PC-3 (cell line): ENCODE results near the gene TMED8. TPM values are rescaled to one million over a fixed set of nuclear protein-coding genes. Genes with fewer than 3 reads are reported as not detected.

Source experiments
- ATAC-seq: fragments of 200-7000 bp; cut with Tn5 transposase; 2 replicates; pipeline ENCODE4 v1.9.1; 2020; ENCODE audit warnings: mild to moderate bottlenecking, moderate library complexity
- BruUV-seq: library from RNA; stranded (reverse); fragments of 400-500 nt; replicated peaks from 2 replicates; lab custom pipeline; 2021; lab: Mats Ljungman, UMichigan
- CTCF ChIA-PET: fragments of 300-600 bp; sonication (Branson Sonifier 250); formaldehyde crosslinking; loops from one replicate; lab custom pipeline; 2022; ENCODE audit warnings: antibody characterized with exemption; lab: Charles Lee
- POLR2A ChIA-PET: fragments of 300-600 bp; sonication (Branson Sonifier 250); formaldehyde crosslinking; loops from one replicate; lab custom pipeline; 2022; ENCODE audit warnings: antibody characterized with exemption; ENCODE audit not compliant: unreplicated experiment; lab: Charles Lee
- DNase-seq: peaks from one replicate; pipeline ENCODE4 v3.0.0-alpha.2; 2015
- H2AFZ ChIP-seq: fragments of 300-600 bp; sonication (generic); 2 replicates; pipeline ENCODE4 v1.6.0; 2016; ENCODE audit warnings: antibody characterized with exemption, low read length
- H3F3A ChIP-seq: fragments of 300-600 bp; sonication (generic); one replicate; pipeline ENCODE4 v1.6.0; 2017; ENCODE audit warnings: antibody characterized with exemption, low read length, control low read depth, mild to moderate bottlenecking; ENCODE audit not compliant: unreplicated experiment
- H3K27ac ChIP-seq: fragments of 300-600 bp; sonication (generic); 2 replicates; pipeline ENCODE4 v1.5.1; 2016; ENCODE audit warnings: mild to moderate bottlenecking, low read length
- H3K27me3 ChIP-seq: fragments of 300-600 bp; sonication (generic); 2 replicates; pipeline ENCODE4 v1.6.1; 2016; ENCODE audit warnings: low read length, mixed read lengths
- H3K36me3 ChIP-seq: fragments of 300-600 bp; sonication (generic); 2 replicates; pipeline ENCODE4 v1.6.1; 2016; ENCODE audit warnings: low read depth, mixed run types, low read length, mixed read lengths
- H3K4me1 ChIP-seq: fragments of 300-600 bp; sonication (generic); 2 replicates; pipeline ENCODE4 v1.5.1; 2016; ENCODE audit warnings: low read length; ENCODE audit not compliant: insufficient read depth
- H3K4me2 ChIP-seq: fragments of 300-600 bp; sonication (generic); 2 replicates; pipeline ENCODE4 v1.6.0; 2016; ENCODE audit warnings: low read length
- H3K4me3 ChIP-seq: fragments of 300-600 bp; sonication (generic); 2 replicates; pipeline ENCODE4 v1.5.1; 2016; ENCODE audit warnings: mild to moderate bottlenecking, low read length, mixed read lengths
- H3K79me2 ChIP-seq: fragments of 300-600 bp; sonication (generic); 2 replicates; pipeline ENCODE4 v1.6.1; 2017; ENCODE audit warnings: low read length, mixed read lengths
- H3K9ac ChIP-seq: fragments of 300-600 bp; sonication (generic); 2 replicates; pipeline ENCODE4 v1.6.0; 2016; ENCODE audit warnings: mild to moderate bottlenecking, low read length
- H3K9me2 ChIP-seq: fragments of 300-600 bp; sonication (generic); replicated peaks from 2 replicates; pipeline ENCODE4 v1.6.1; 2016; ENCODE audit warnings: mixed run types, low read length, mixed read lengths
- H3K9me3 ChIP-seq: fragments of 300-600 bp; sonication (generic); 2 replicates; pipeline ENCODE4 v1.6.1; 2016; ENCODE audit warnings: low read length, mixed read lengths
- H4K20me1 ChIP-seq: fragments of 300-600 bp; sonication (generic); 2 replicates; pipeline ENCODE4 v1.6.1; 2016; ENCODE audit warnings: low read length, mixed read lengths
- CTCF ChIP-seq: fragments of 300-600 bp; sonication (generic); conservative IDR thresholded peaks from 2 replicates; pipeline ENCODE4 v1.5.1; 2017; ENCODE audit warnings: antibody characterized with exemption, low read depth, mild to moderate bottlenecking, low read length
- EZH2 ChIP-seq: fragments of 300-600 bp; sonication (generic); IDR thresholded peaks from one replicate; pipeline ENCODE4 v1.6.1; 2017; ENCODE audit warnings: antibody characterized with exemption, mild to moderate bottlenecking, low read length; ENCODE audit not compliant: unreplicated experiment
- EZH2phosphoT487 ChIP-seq: fragments of 300-600 bp; sonication (generic); IDR thresholded peaks from 2 replicates; pipeline ENCODE4 v1.6.1; 2018; ENCODE audit warnings: mild to moderate bottlenecking, antibody characterized with exemption, low read length, borderline replicate concordance
- intact Hi-C: fragments of 100-400 bp; cut with micrococcal nuclease; formaldehyde crosslinking; loops from 2 replicates; pipeline ENCODE4 v1.9.0; 2023
- total RNA-seq: library from RNA; depleted of rRNA; stranded (reverse); fragments of >200 nt; gene quantifications from 2 replicates; pipeline ENCODE4 v1.2.3, GENCODE V29; 2014

TMED8 gene
- total RNA-seq, 1 experiment from 2014 or later = 16.8 TPM

- ChIA-PET POLR2A (no interaction called here), CTCF (no interaction called here)
- no peak overlapping the region for H3K4me3 ChIP-seq
- H3K36me3 ChIP-seq = no peaks in the 10 kb centered on the region
- no peak overlapping the region for H3K4me2 ChIP-seq
- no peak overlapping the region for H3K27ac ChIP-seq
- no peak overlapping the region for H2AFZ ChIP-seq
- no TSS peak for BruUV-seq
- peaks cover 9% of the 10 kb centered on the region for H3K79me2 ChIP-seq
- H3F3A ChIP-seq = no peaks in the 10 kb centered on the region
- DNase-seq = no peak
- H3K9me3 ChIP-seq = no peaks in the 10 kb centered on the region
- intact Hi-C loops = no loop called here
- ATAC-seq = no peak
- peaks cover 8% of the 10 kb centered on the region for H3K4me1 ChIP-seq
- no peaks in the 10 kb centered on the region for H3K9me2 ChIP-seq
- H3K9ac ChIP-seq = no peak overlapping the region
- no peaks in the 10 kb centered on the region for H4K20me1 ChIP-seq
- TF ChIP-seq CTCF = no peak
- TF ChIP-seq EZH2phosphoT487 = no peak
- no peak for TF ChIP-seq EZH2
- no peaks in the 10 kb centered on the region for H3K27me3 ChIP-seq
Measured at GRCh38 chr14:77324816-77325745, 51.8 kb downstream of the TMED8 start.

GRCh38 chr14:77324289-77324688 is 52.6 kb downstream of the TMED8 start:
- H3K27ac ChIP-seq = no peak overlapping the region
- no peaks in the 10 kb centered on the region for H3K27me3 ChIP-seq
- H3K4me1 ChIP-seq = peaks cover 15% of the 10 kb centered on the region
- POLR2A ChIA-PET = no interaction called here
- H3K9me2 ChIP-seq = no peaks in the 10 kb centered on the region
- H3K9ac ChIP-seq = no peak overlapping the region
- H3K79me2 ChIP-seq = peaks cover 17% of the 10 kb centered on the region
- no peaks in the 10 kb centered on the region for H3K9me3 ChIP-seq
- TF ChIP-seq CTCF (no peak), EZH2 (no peak), EZH2phosphoT487 (no peak)
- no peak overlapping the region for H3K4me3 ChIP-seq
- no peaks in the 10 kb centered on the region for H3F3A ChIP-seq
- intact Hi-C loops = no loop called here
- BruUV-seq = no TSS peak
- no peaks in the 10 kb centered on the region for H3K36me3 ChIP-seq
- no peak overlapping the region for H3K4me2 ChIP-seq
- no peak for ATAC-seq
- no peak overlapping the region for H2AFZ ChIP-seq
- 0 out of 2 replicates have a peak, but pooled peaks cover 5% of the 10 kb centered on the region for H4K20me1 ChIP-seq
- CTCF ChIA-PET = no interaction called here
- DNase-seq = no peak

GRCh38 chr14:77323571-77323970 is 53.3 kb downstream of the TMED8 start:
- H3K27ac ChIP-seq = no peak overlapping the region
- H3F3A ChIP-seq = no peaks in the 10 kb centered on the region
- H3K9me2 ChIP-seq = no peaks in the 10 kb centered on the region
- CTCF ChIA-PET = no interaction called here
- intact Hi-C loops = no loop called here
- no peaks in the 10 kb centered on the region for H3K9me3 ChIP-seq
- DNase-seq (no peak), ATAC-seq (no peak)
- no peaks in the 10 kb centered on the region for H3K36me3 ChIP-seq
- H3K9ac ChIP-seq = no peak overlapping the region
- H3K4me1 ChIP-seq = peaks cover 20% of the 10 kb centered on the region
- H3K27me3 ChIP-seq = no peaks in the 10 kb centered on the region
- H3K4me2 ChIP-seq = no peak overlapping the region
- H3K4me3 ChIP-seq = no peak overlapping the region
- H2AFZ ChIP-seq = no peak overlapping the region
- BruUV-seq = no TSS peak
- H4K20me1 ChIP-seq = 0 out of 2 replicates have a peak, but pooled peaks cover 7% of the 10 kb centered on the region
- H3K79me2 ChIP-seq = peaks cover 24% of the 10 kb centered on the region
- POLR2A ChIA-PET = no interaction called here
- no peak for TF ChIP-seq EZH2
- no peak for TF ChIP-seq CTCF
- TF ChIP-seq EZH2phosphoT487 = no peak
